Body of pancreas (tissue), 4 donors: Measurements from ENCODE around the gene KCNJ4. TPM values are rescaled to one million over a fixed set of nuclear protein-coding genes. Genes with fewer than 3 reads are reported as not detected.
"Not testable (repeated sequence)": the region's sequence is repeated elsewhere in the genome, so short reads cannot be mapped to it uniquely, and the experiment has no call there.

Source experiments
- ATAC-seq: fragments of 150-250 bp; one replicate; pipeline ENCODE4 v1.9.1; 2016
- DNase-seq, 4 donors: peaks; one replicate each; pipeline ENCODE4 v3.0.0-alpha.2; 2019
- H3K27ac ChIP-seq, 4 donors: fragments of 200-600 bp; sonication (generic); 1 replicate in 3 of 4; 2 replicates in 1 of 4; pipeline versions ENCODE4 v1.5.1 to v1.6.1; 2016 to 2019; ENCODE audit warnings: mild to moderate bottlenecking in 1 of 4, mixed read lengths in 1 of 4, moderate library complexity in 1 of 4
- H3K27me3 ChIP-seq, 2 donors: fragments of 200-600 bp; sonication (generic); one replicate each; pipeline ENCODE4 v1.6.0; 2016; ENCODE audit warnings: mild to moderate bottlenecking in 1 of 2
- H3K36me3 ChIP-seq, 2 donors: fragments of 200-600 bp; sonication (generic); replicated peaks in 1 of 2; 2 replicates each; pipeline ENCODE4 v1.5.1; 2016; ENCODE audit warnings: low read depth in 2 of 2; ENCODE audit not compliant: insufficient read depth in 1 of 2
- H3K4me1 ChIP-seq: fragments of 200-600 bp; sonication (generic); one replicate; pipeline ENCODE4 v1.6.0; 2016
- H3K4me3 ChIP-seq, 2 donors: fragments of 200-600 bp; sonication (generic); 1 replicate in 1 of 2; 2 replicates in 1 of 2; pipeline ENCODE4 v1.5.1; 2016 to 2019
- H3K9me3 ChIP-seq, 3 donors: fragments of 200-600 bp; sonication (generic); 1 replicate in 2 of 3; 2 replicates in 1 of 3; pipeline ENCODE4 v1.5.1; 2016
- CTCF ChIP-seq, 7 experiments: fragments of 450-650 bp in 4 of 7; fragments of 200-600 bp in 3 of 7; sonication (generic) in 3 of 7; IDR thresholded peaks; one replicate each; pipeline ENCODE4 v1.5.1; 2016 to 2019; ENCODE audit warnings: antibody characterized with exemption in 7 of 7
- POLR2A ChIP-seq, 3 donors: fragments of 450-650 bp; IDR thresholded peaks; one replicate each; pipeline ENCODE4 v1.6.1; 2016; ENCODE audit warnings: antibody characterized with exemption in 3 of 3, mild to moderate bottlenecking in 2 of 3
- WGBS, 2 donors: methylation state at CpG; one replicate each; pipeline ENCODE4 v1.1.5; 2017; 5-methylcytosine and 5-hydroxymethylcytosine counted together
- intact Hi-C: fragments of 100-400 bp; cut with DNase I; formaldehyde crosslinking; loops from one replicate; pipeline ENCODE4 v1.15.1; 2023
- total RNA-seq, 2 donors: library from RNA; depleted of rRNA; stranded (reverse); fragments of >200 nt; gene quantifications; one replicate each; pipeline ENCODE4 v1.1.0, GENCODE V29; 2016

KCNJ4 gene
- total RNA-seq, 2 donors from 2014 or later, result not detected

GRCh38 chr22:38397189-38398085 lies 57.6 kb downstream of the KCNJ4 start:
- Histone ChIP-seq H3K36me3 (no peaks in the 10 kb centered on the region), H3K27me3 (no peaks in the 10 kb centered on the region), H3K27ac (peak overlapping the region; percentile 82 to 96 (median 92)), H3K9me3 (no peaks in the 10 kb centered on the region), H3K4me1 (peaks cover 41% of the 10 kb centered on the region), H3K4me3 (peak overlapping the region; percentile 63 to 92)
- intact Hi-C loops, result no loop called here
- DNase-seq, result peak; percentile 40 to 49 (median 46)
- ATAC-seq, result peak; percentile 11
- WGBS, 2 donors, result 8 to 16% methylated on average over 31 to 54 of the region's 60 CpGs
- TF ChIP-seq POLR2A (IDR thresholded peaks at IDR 0.05) (peak in 2 of 3 donors; percentile 14 to 24), CTCF (IDR thresholded peaks at IDR 0.05) (no peak)

GRCh38 chr22:38396440-38397069 lies 58.4 kb downstream of the KCNJ4 start:
- H3K27me3 ChIP-seq, intact Hi-C loops, H3K36me3 ChIP-seq, ATAC-seq, DNase-seq, H3K9me3 ChIP-seq: not testable (repeated sequence)
- H3K4me1 ChIP-seq, result peaks cover 41% of the 10 kb centered on the region
- WGBS, 2 donors, result 77 to 88% methylated on average over 12 of the region's 12 CpGs
- peak overlapping the region in 1 of 2 donors; percentile 92 for H3K4me3 ChIP-seq
- H3K27ac ChIP-seq, result peak overlapping the region in 3 of 4 donors; percentile 47 to 96 (median 96)

GRCh38 chr22:38395944-38396343 lies 59.1 kb downstream of the KCNJ4 start:
- H3K4me3 ChIP-seq, intact Hi-C loops, H3K27me3 ChIP-seq, H3K9me3 ChIP-seq, H3K36me3 ChIP-seq, DNase-seq, ATAC-seq: not testable (repeated sequence)
- Histone ChIP-seq H3K27ac (peak overlapping the region in 3 of 4 donors; percentile 38 to 56 (median 47)), H3K4me1 (peaks cover 37% of the 10 kb centered on the region)

GRCh38 chr22:38394929-38395624 lies 59.9 kb downstream of the KCNJ4 start:
- H3K9me3 ChIP-seq, intact Hi-C loops: not testable (repeated sequence)
- H3K27ac ChIP-seq, result peak overlapping the region in 1 of 4 donors; percentile 56

GRCh38 chr22:38389428-38389818 lies 65.6 kb downstream of the KCNJ4 start:
- DNase-seq, ATAC-seq, H3K27me3 ChIP-seq, H3K4me3 ChIP-seq, H3K27ac ChIP-seq, H3K9me3 ChIP-seq, H3K36me3 ChIP-seq, H3K4me1 ChIP-seq, intact Hi-C loops: not testable (repeated sequence)
- WGBS, 2 donors, result 71 to 75% methylated on average over 4 of the region's 4 CpGs

More at GRCh38 chr22:38394929-38395624, 59.9 kb downstream of the KCNJ4 start:
- not testable (repeated sequence) for H3K27me3 ChIP-seq, DNase-seq, ATAC-seq, H3K36me3 ChIP-seq, H3K4me3 ChIP-seq
- peaks cover 32% of the 10 kb centered on the region for H3K4me1 ChIP-seq
- WGBS, 2 donors, result 28 to 32% methylated on average over 6 of the region's 6 CpGs

- 67 to 82% methylated on average over 6 of the region's 6 CpGs for WGBS, 2 donors
- H3K9me3 ChIP-seq, H3K27ac ChIP-seq, intact Hi-C loops, ATAC-seq, H3K27me3 ChIP-seq, H3K36me3 ChIP-seq, H3K4me1 ChIP-seq, H3K4me3 ChIP-seq, DNase-seq: not testable (repeated sequence)
Observed at GRCh38 chr22:38388506-38389427, 66.2 kb downstream of the KCNJ4 start.

- H3K4me1 ChIP-seq, H3K9me3 ChIP-seq, DNase-seq, ATAC-seq, H3K36me3 ChIP-seq, H3K27ac ChIP-seq, H3K27me3 ChIP-seq, intact Hi-C loops, H3K4me3 ChIP-seq: not testable (repeated sequence)
- 70 to 73% methylated on average over 5 of the region's 5 CpGs for WGBS, 2 donors
Observed at GRCh38 chr22:38386918-38387317, 68.1 kb downstream of the KCNJ4 start.
